Neuronal stem cell (in vitro differentiated cells): ENCODE data around the gene ELP1.

Experiments
- DNase-seq: peaks from one replicate; pipeline ENCODE4 v3.0.0-alpha.2; 2013; ENCODE audit warnings: low spot score
- H2AFZ ChIP-seq: one replicate; pipeline ENCODE4 v1.6.1; 2013; ENCODE audit warnings: mild to moderate bottlenecking, low read length, inconsistent platforms
- H2AK5ac ChIP-seq: 2 replicates; pipeline ENCODE4 v1.6.1; 2013; ENCODE audit warnings: low read depth, mild to moderate bottlenecking, inconsistent platforms, low read length, moderate library complexity, mixed read lengths
- H2BK120ac ChIP-seq: 2 replicates; pipeline ENCODE4 v1.6.1; 2013; ENCODE audit warnings: low read depth, mild to moderate bottlenecking, inconsistent platforms, low read length, moderate library complexity, mixed read lengths
- H2BK12ac ChIP-seq: one replicate; pipeline ENCODE4 v1.6.1; 2013; ENCODE audit warnings: low read length, inconsistent platforms
- H2BK15ac ChIP-seq: 2 replicates; pipeline ENCODE4 v1.6.1; 2013; ENCODE audit warnings: mild to moderate bottlenecking, low read length, inconsistent platforms, mixed read lengths
- H2BK5ac ChIP-seq: one replicate; pipeline ENCODE4 v1.6.1; 2013; ENCODE audit warnings: inconsistent platforms, mild to moderate bottlenecking, low read length, moderate library complexity
- H3K14ac ChIP-seq: one replicate; pipeline ENCODE4 v1.6.1; 2013; ENCODE audit warnings: low read length, inconsistent platforms
- H3K18ac ChIP-seq: 2 replicates; pipeline ENCODE4 v1.6.1; 2013; ENCODE audit warnings: low read length, inconsistent platforms
- H3K23ac ChIP-seq: 2 replicates; pipeline ENCODE4 v1.6.1; 2013; ENCODE audit warnings: low read depth, mild to moderate bottlenecking, mixed read lengths, low read length, inconsistent platforms; ENCODE audit not compliant: poor library complexity
- H3K27ac ChIP-seq: replicated peaks from 3 replicates; pipeline ENCODE4 v1.5.1; 2013; ENCODE audit warnings: low read length, inconsistent platforms
- H3K27me3 ChIP-seq, 3 experiments: 2 replicates each; pipeline ENCODE4 v1.6.1; 2013; ENCODE audit warnings: low read length in 3 of 3, mild to moderate bottlenecking in 2 of 3, inconsistent platforms in 1 of 3, low read depth in 1 of 3, mixed read lengths in 1 of 3, moderate library complexity in 1 of 3; ENCODE audit not compliant: control insufficient read depth in 3 of 3, insufficient read depth in 3 of 3
- H3K36me3 ChIP-seq, 2 donors: replicated peaks in 1 of 2; 2 replicates each; pipeline ENCODE4 v1.6.1; 2013; ENCODE audit warnings: low read length in 2 of 2; ENCODE audit not compliant: control insufficient read depth in 2 of 2, insufficient read depth in 2 of 2
- H3K4ac ChIP-seq: 2 replicates; pipeline ENCODE4 v1.6.1; 2013; ENCODE audit warnings: inconsistent platforms, mild to moderate bottlenecking, low read length, moderate library complexity
- H3K4me1 ChIP-seq, 2 donors: 1 replicate in 1 of 2; 2 replicates in 1 of 2; pipeline ENCODE4 v1.6.1; 2013; ENCODE audit warnings: low read length in 2 of 2, low read depth in 1 of 2; ENCODE audit not compliant: control insufficient read depth in 2 of 2, insufficient read depth in 1 of 2
- H3K4me2 ChIP-seq: one replicate; pipeline ENCODE4 v1.6.1; 2013; ENCODE audit warnings: mild to moderate bottlenecking, low read length, inconsistent platforms; ENCODE audit not compliant: insufficient read depth, poor library complexity, severe bottlenecking
- H3K4me3 ChIP-seq, 2 donors: 2 replicates each; pipeline ENCODE4 v1.5.1; 2013; ENCODE audit warnings: low read length in 2 of 2, mild to moderate bottlenecking in 2 of 2, inconsistent platforms in 1 of 2, moderate library complexity in 1 of 2
- H3K79me1 ChIP-seq: one replicate; pipeline ENCODE4 v1.6.1; 2013; ENCODE audit warnings: low read depth, mild to moderate bottlenecking, inconsistent platforms, low read length, moderate library complexity
- H3K9ac ChIP-seq: one replicate; pipeline ENCODE4 v1.6.1; 2013; ENCODE audit warnings: mild to moderate bottlenecking, low read depth, low read length, inconsistent platforms; ENCODE audit not compliant: poor library complexity
- H3K9me3 ChIP-seq, 2 donors: replicated peaks in 1 of 2; 2 replicates each; pipeline versions ENCODE3 to v1.6.1; 2013; ENCODE audit warnings: low read length in 2 of 2, mild to moderate bottlenecking in 2 of 2, inconsistent platforms in 1 of 2, low read depth in 1 of 2, mixed read lengths in 1 of 2, moderate library complexity in 1 of 2; ENCODE audit not compliant: control insufficient read depth in 2 of 2, insufficient read depth in 1 of 2
- H4K8ac ChIP-seq: one replicate; pipeline ENCODE4 v1.6.1; 2013; ENCODE audit warnings: low read depth, mild to moderate bottlenecking, inconsistent platforms, low read length, moderate library complexity
- H4K91ac ChIP-seq: one replicate; pipeline ENCODE4 v1.6.1; 2013; ENCODE audit warnings: low read length, low read depth, mild to moderate bottlenecking, inconsistent platforms; ENCODE audit not compliant: poor library complexity
- WGBS, 2 donors: extraction: QIAGEN DNeasy Blood & Tissue Kit; methylation state at CpG; one replicate each; pipeline ENCODE4 v1.1.7; 2013; ENCODE audit warnings: missing lambda C conversion rate in 2 of 2, mixed read lengths in 1 of 2; ENCODE audit not compliant: insufficient read length in 2 of 2, insufficient replicate concordance in 1 of 2; ENCODE audit errors: extremely low coverage in 2 of 2; 5-methylcytosine and 5-hydroxymethylcytosine counted together

ELP1 gene

DNA sequence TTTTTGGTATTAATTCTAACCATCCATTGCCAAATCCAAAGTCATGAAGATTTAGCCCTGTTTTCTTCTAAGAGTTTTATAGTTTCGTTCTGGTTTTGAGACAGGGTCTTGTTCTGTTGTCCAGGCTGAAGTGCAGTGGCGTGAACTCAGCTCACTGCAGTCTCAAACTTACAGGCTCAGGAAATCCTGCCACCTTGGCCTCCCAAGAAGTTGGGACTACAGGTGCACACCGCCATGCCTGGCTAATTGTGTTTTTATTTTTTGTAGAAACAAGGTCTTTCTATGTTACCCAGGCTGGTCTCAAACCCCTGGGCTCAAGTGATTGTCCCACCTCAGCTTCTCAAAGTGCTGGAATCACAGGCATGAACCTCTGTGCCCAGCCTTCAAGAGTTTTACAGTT lies 50.8 kb downstream of the ELP1 start:
- Histone ChIP-seq H3K18ac (no peak overlapping the region), H3K4me1 (no peaks in the 10 kb centered on the region), H3K4ac (no peak overlapping the region), H3K9ac (no peak overlapping the region), H2BK15ac (no peak overlapping the region), H2BK120ac (no peak overlapping the region), H2BK5ac (no peak overlapping the region), H3K36me3 (peaks cover 24 to 87% of the 10 kb centered on the region in 2 donors), H2AK5ac (no peak overlapping the region), H2BK12ac (no peak overlapping the region), H3K79me1 (no peaks in the 10 kb centered on the region), H4K8ac (no peak overlapping the region), H3K27ac (no peak overlapping the region), H3K27me3 (no peaks in the 10 kb centered on the region), H3K9me3 (peaks cover 0 to 9% of the 10 kb centered on the region in 2 donors), H3K4me3 (no peak overlapping the region), H4K91ac (no peak overlapping the region), H3K23ac (no peak overlapping the region), H2AFZ (no peak overlapping the region), H3K14ac (no peak overlapping the region), H3K4me2 (no peak overlapping the region)
- no peak for DNase-seq
- no CpG with 5 or more reads among the region's 3 CpGs for WGBS, 2 donors

GRCh38 chr9:108882052-108882888 lies 51.7 kb downstream of the ELP1 start:
- Histone ChIP-seq H3K79me1 (no peaks in the 10 kb centered on the region), H3K9ac (no peak overlapping the region), H3K4me1 (no peaks in the 10 kb centered on the region), H3K9me3 (peaks cover 0 to 9% of the 10 kb centered on the region in 2 donors), H3K36me3 (peaks cover 23 to 87% of the 10 kb centered on the region in 2 donors), H4K91ac (no peak overlapping the region), H3K23ac (no peak overlapping the region), H3K27ac (no peak overlapping the region), H2BK120ac (no peak overlapping the region), H2AK5ac (no peak overlapping the region), H3K4ac (no peak overlapping the region), H2BK12ac (no peak overlapping the region), H2BK5ac (no peak overlapping the region), H4K8ac (no peak overlapping the region), H3K4me3 (no peak overlapping the region), H2AFZ (no peak overlapping the region), H3K18ac (no peak overlapping the region), H3K27me3 (no peaks in the 10 kb centered on the region), H3K14ac (no peak overlapping the region), H3K4me2 (no peak overlapping the region), H2BK15ac (no peak overlapping the region)
- no peak for DNase-seq
- WGBS, 2 donors = no CpG with 5 or more reads among the region's 6 CpGs

- no peak for DNase-seq
- Histone ChIP-seq H3K27me3 (no peaks in the 10 kb centered on the region), H4K8ac (no peak overlapping the region), H3K79me1 (no peaks in the 10 kb centered on the region), H3K4ac (no peak overlapping the region), H3K14ac (no peak overlapping the region), H2AFZ (no peak overlapping the region), H3K4me2 (no peak overlapping the region), H3K36me3 (peaks cover 26 to 88% of the 10 kb centered on the region in 2 donors), H2BK15ac (no peak overlapping the region), H3K4me3 (no peak overlapping the region), H3K4me1 (no peaks in the 10 kb centered on the region), H3K27ac (no peak overlapping the region), H2BK12ac (no peak overlapping the region), H2BK120ac (no peak overlapping the region), H3K18ac (no peak overlapping the region), H2BK5ac (no peak overlapping the region), H3K9ac (no peak overlapping the region), H3K23ac (no peak overlapping the region), H2AK5ac (no peak overlapping the region), H3K9me3 (peaks cover 0 to 9% of the 10 kb centered on the region in 2 donors), H4K91ac (no peak overlapping the region)
- no CpG with 5 or more reads among the region's 3 CpGs for WGBS, 2 donors
Observed at GRCh38 chr9:108880738-108881316, 53.1 kb downstream of the ELP1 start.

DNA sequence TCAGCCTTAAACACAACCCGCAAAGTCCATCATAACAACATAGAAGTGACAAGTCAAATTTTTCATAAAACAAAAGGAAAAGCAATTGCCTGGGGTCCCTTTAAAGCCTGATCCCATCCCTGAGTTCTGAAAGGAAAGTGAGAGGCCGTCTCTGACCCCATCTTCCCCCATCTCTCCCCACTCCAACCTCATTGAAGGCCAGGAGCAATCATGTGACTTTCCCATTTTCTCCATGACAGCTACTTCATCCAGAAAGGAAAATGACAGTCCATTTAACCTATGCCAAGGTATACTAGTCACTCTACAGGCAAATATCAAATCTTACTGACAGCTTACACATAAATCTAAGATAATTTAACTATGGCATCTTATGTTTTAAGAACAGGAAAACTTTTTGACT lies 56.4 kb downstream of the ELP1 start:
- Histone ChIP-seq H2AFZ (no peak overlapping the region), H4K91ac (no peak overlapping the region), H2BK120ac (no peak overlapping the region), H3K4me3 (no peak overlapping the region), H2BK15ac (no peak overlapping the region), H3K27ac (no peak overlapping the region), H3K23ac (no peak overlapping the region), H4K8ac (no peak overlapping the region), H3K36me3 (peaks cover 27 to 95% of the 10 kb centered on the region in 2 donors), H2AK5ac (no peak overlapping the region), H3K18ac (no peak overlapping the region), H3K79me1 (no peaks in the 10 kb centered on the region), H3K14ac (no peak overlapping the region), H3K4ac (no peak overlapping the region), H3K9ac (no peak overlapping the region), H3K9me3 (no peaks in the 10 kb centered on the region), H2BK12ac (no peak overlapping the region), H3K4me2 (no peak overlapping the region), H3K27me3 (no peaks in the 10 kb centered on the region), H3K4me1 (no peaks in the 10 kb centered on the region), H2BK5ac (no peak overlapping the region)
- no peak for DNase-seq
- no CpG with 5 or more reads among the region's 2 CpGs for WGBS, 2 donors
